H1 (cell line): Measurements from ENCODE around the gene MATN4. TPM values are rescaled to one million over a fixed set of nuclear protein-coding genes. Genes with fewer than 3 reads are reported as not detected.

Source experiments
- CBX8 ChIP-seq: fragments of 300-800, 300-1000 bp; sonication (generic); IDR thresholded peaks from 2 replicates; pipeline ENCODE4 v1.7.1; 2016; ENCODE audit warnings: low read depth, low read length, borderline replicate concordance
- EP300 ChIP-seq, 2 experiments: IDR thresholded peaks; 1 replicate in 1 of 2; 2 replicates in 1 of 2; pipeline ENCODE4 v1.6.1; 2011 to 2012; ENCODE audit warnings: low read depth in 2 of 2, low read length in 2 of 2, mild to moderate bottlenecking in 2 of 2, borderline replicate concordance in 1 of 2, inconsistent platforms in 1 of 2, moderate library complexity in 1 of 2
- FOSL1 ChIP-seq: IDR thresholded peaks from 2 replicates; pipeline ENCODE4 v1.6.1; 2011; ENCODE audit warnings: mild to moderate bottlenecking, low read depth, low read length, moderate library complexity; ENCODE audit not compliant: insufficient read depth
- JUN ChIP-seq: IDR thresholded peaks from 2 replicates; pipeline ENCODE4 v1.6.1; 2011; ENCODE audit warnings: low read depth, mild to moderate bottlenecking, improper control_type of control experiment, low read length
- MAFK ChIP-seq: IDR thresholded peaks from 2 replicates; pipeline ENCODE4 v1.6.1; 2012; ENCODE audit warnings: low read depth, mild to moderate bottlenecking, improper control_type of control experiment, low read length
- NANOG ChIP-seq: IDR thresholded peaks from 2 replicates; pipeline ENCODE4 v1.6.1; 2011; ENCODE audit warnings: low read length, low read depth, mild to moderate bottlenecking, inconsistent platforms; ENCODE audit not compliant: insufficient read depth, poor library complexity, severe bottlenecking
- RAD21 ChIP-seq, 2 experiments: IDR thresholded peaks in 1 of 2; conservative IDR thresholded peaks in 1 of 2; 2 replicates each; pipeline ENCODE4 v1.6.1; 2011; ENCODE audit warnings: low read depth in 2 of 2, low read length in 2 of 2, improper control_type of control experiment in 1 of 2, inconsistent platforms in 1 of 2, mild to moderate bottlenecking in 1 of 2, moderate library complexity in 1 of 2
- TCF12 ChIP-seq: IDR thresholded peaks from 2 replicates; pipeline ENCODE4 v1.6.1; 2011; ENCODE audit warnings: low read depth, mild to moderate bottlenecking, low read length
- polyA plus RNA-seq, 7 experiments: library from polyadenylated mRNA; depleted of rRNA in 3 of 7; stranded (reverse) in 5 of 7; unstranded in 2 of 7; fragments of >200 nt in 5 of 7; fragments of 200-250 nt in 2 of 7; gene quantifications; 1 replicate in 5 of 7; 2 replicates in 1 of 7; 4 replicates in 1 of 7; pipeline versions ENCODE4 v1.2.1 to v1.2.3, GENCODE V29; 2011 to 2013; ENCODE audit warnings: missing spikeins in 2 of 7, mixed read lengths in 2 of 7
- total RNA-seq: library from RNA; stranded (reverse); fragmentation: NEBNext Ultra II Directional; extraction: Animal tissue kit (Norgen Biotek cat#: 25700); gene quantifications from 2 replicates; pipeline ENCODE4 v1.2.1, GENCODE V29; 2021
- TF ChIP-seq, protein P1 (sequence below): fragments of 300-600 bp; sonication (generic); IDR thresholded peaks from 2 replicates; pipeline ENCODE4 v1.7.1; 2012; ENCODE audit warnings: low read length, moderate library complexity, mild to moderate bottlenecking, inconsistent platforms; ENCODE audit not compliant: insufficient replicate concordance

Gene MATN4
- total and polyA plus RNA-seq, 2 of the 8 experiments (the other 6 are each of a cell fraction or from before 2014, with no cell fraction given) = 2.1 to 4.4 TPM

DNA sequence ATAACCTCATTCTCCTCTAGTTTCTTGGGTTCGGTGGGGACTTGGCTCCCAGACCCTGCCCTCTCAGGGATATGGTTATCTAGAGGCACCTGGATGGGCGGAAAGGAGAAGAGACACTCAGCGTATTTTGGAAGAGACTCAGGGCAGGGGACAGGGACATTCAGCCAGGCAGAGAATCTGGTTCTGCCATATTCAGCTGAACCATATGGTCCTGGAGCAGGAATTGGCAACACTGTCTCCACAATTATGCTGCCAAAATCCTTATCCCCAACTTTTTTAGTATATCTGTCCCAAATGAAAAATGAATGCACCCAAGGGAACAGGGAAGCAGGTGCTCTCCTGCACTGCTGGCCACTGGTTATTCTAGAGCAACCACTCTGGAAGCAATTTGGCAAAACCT is 22.4 kb upstream of the MATN4 start (continued):
- TF ChIP-seq, protein P1, sequence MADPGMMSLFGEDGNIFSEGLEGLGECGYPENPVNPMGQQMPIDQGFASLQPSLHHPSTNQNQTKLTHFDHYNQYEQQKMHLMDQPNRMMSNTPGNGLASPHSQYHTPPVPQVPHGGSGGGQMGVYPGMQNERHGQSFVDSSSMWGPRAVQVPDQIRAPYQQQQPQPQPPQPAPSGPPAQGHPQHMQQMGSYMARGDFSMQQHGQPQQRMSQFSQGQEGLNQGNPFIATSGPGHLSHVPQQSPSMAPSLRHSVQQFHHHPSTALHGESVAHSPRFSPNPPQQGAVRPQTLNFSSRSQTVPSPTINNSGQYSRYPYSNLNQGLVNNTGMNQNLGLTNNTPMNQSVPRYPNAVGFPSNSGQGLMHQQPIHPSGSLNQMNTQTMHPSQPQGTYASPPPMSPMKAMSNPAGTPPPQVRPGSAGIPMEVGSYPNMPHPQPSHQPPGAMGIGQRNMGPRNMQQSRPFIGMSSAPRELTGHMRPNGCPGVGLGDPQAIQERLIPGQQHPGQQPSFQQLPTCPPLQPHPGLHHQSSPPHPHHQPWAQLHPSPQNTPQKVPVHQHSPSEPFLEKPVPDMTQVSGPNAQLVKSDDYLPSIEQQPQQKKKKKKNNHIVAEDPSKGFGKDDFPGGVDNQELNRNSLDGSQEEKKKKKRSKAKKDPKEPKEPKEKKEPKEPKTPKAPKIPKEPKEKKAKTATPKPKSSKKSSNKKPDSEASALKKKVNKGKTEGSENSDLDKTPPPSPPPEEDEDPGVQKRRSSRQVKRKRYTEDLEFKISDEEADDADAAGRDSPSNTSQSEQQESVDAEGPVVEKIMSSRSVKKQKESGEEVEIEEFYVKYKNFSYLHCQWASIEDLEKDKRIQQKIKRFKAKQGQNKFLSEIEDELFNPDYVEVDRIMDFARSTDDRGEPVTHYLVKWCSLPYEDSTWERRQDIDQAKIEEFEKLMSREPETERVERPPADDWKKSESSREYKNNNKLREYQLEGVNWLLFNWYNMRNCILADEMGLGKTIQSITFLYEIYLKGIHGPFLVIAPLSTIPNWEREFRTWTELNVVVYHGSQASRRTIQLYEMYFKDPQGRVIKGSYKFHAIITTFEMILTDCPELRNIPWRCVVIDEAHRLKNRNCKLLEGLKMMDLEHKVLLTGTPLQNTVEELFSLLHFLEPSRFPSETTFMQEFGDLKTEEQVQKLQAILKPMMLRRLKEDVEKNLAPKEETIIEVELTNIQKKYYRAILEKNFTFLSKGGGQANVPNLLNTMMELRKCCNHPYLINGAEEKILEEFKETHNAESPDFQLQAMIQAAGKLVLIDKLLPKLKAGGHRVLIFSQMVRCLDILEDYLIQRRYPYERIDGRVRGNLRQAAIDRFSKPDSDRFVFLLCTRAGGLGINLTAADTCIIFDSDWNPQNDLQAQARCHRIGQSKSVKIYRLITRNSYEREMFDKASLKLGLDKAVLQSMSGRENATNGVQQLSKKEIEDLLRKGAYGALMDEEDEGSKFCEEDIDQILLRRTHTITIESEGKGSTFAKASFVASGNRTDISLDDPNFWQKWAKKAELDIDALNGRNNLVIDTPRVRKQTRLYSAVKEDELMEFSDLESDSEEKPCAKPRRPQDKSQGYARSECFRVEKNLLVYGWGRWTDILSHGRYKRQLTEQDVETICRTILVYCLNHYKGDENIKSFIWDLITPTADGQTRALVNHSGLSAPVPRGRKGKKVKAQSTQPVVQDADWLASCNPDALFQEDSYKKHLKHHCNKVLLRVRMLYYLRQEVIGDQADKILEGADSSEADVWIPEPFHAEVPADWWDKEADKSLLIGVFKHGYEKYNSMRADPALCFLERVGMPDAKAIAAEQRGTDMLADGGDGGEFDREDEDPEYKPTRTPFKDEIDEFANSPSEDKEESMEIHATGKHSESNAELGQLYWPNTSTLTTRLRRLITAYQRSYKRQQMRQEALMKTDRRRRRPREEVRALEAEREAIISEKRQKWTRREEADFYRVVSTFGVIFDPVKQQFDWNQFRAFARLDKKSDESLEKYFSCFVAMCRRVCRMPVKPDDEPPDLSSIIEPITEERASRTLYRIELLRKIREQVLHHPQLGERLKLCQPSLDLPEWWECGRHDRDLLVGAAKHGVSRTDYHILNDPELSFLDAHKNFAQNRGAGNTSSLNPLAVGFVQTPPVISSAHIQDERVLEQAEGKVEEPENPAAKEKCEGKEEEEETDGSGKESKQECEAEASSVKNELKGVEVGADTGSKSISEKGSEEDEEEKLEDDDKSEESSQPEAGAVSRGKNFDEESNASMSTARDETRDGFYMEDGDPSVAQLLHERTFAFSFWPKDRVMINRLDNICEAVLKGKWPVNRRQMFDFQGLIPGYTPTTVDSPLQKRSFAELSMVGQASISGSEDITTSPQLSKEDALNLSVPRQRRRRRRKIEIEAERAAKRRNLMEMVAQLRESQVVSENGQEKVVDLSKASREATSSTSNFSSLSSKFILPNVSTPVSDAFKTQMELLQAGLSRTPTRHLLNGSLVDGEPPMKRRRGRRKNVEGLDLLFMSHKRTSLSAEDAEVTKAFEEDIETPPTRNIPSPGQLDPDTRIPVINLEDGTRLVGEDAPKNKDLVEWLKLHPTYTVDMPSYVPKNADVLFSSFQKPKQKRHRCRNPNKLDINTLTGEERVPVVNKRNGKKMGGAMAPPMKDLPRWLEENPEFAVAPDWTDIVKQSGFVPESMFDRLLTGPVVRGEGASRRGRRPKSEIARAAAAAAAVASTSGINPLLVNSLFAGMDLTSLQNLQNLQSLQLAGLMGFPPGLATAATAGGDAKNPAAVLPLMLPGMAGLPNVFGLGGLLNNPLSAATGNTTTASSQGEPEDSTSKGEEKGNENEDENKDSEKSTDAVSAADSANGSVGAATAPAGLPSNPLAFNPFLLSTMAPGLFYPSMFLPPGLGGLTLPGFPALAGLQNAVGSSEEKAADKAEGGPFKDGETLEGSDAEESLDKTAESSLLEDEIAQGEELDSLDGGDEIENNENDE = no peak
- TF ChIP-seq NANOG = no peak
- TF ChIP-seq FOSL1 = no peak
- no peak for TF ChIP-seq JUN
- TF ChIP-seq CBX8 = no peak
- TF ChIP-seq MAFK = no peak
- no peak for TF ChIP-seq TCF12
- TF ChIP-seq RAD21 (IDR thresholded peaks at IDR 0.05 in 1 of 2, conservative IDR thresholded peaks at IDR 0.05 in 1 of 2; ENCODE audit: low read depth in 2 of 2, low read length in 2 of 2) = no peak
- TF ChIP-seq EP300 (IDR thresholded peaks at IDR 0.05; ENCODE audit: borderline replicate concordance in 1 of 2, low read depth in 2 of 2, low read length in 2 of 2) = no peak
- TF ChIP-seq, all 59 proteins: peak for 0
